Lung microvascular endothelial cell (primary cell): Measurements from ENCODE around the gene RAB29. TPM values are rescaled to one million over a fixed set of nuclear protein-coding genes. Genes with fewer than 3 reads are reported as not detected.
"Not testable (repeated sequence)": the region's sequence is repeated elsewhere in the genome, so short reads cannot be mapped to it uniquely, and the experiment has no call there.

Experiments
- DNase-seq, 2 donors: peaks; one replicate each; pipeline versions ENCODE4 v3.0.0 to v3.0.0-alpha.2; 2010; ENCODE audit warnings: low read depth in 2 of 2
- total RNA-seq: library from RNA; depleted of rRNA; stranded (reverse); fragments of >200 nt; gene quantifications from 2 replicates; pipeline ENCODE4 v1.2.1, GENCODE V29; 2014

Gene RAB29
- total RNA-seq, 1 donor from 2014 or later = 20.4 TPM

- DNase-seq = no peak
These were observed 48.6 kb downstream of the RAB29 start for GRCh38 chr1:205726619-205727125.

GRCh38 chr1:205725514-205725913 lies 49.8 kb downstream of the RAB29 start:
- DNase-seq = no peak

GRCh38 chr1:205720740-205721139 lies 54.5 kb downstream of the RAB29 start:
- not testable (repeated sequence) for DNase-seq

- no peak for DNase-seq
These were observed 55.5 kb downstream of the RAB29 start for GRCh38 chr1:205719762-205720161.

GRCh38 chr1:205719015-205719414 lies 56.3 kb downstream of the RAB29 start:
- DNase-seq = no peak

Other genes with a start within 250 kb of the RAB29 start
- gene ELK4, start 143.5 kb downstream of the RAB29 start, total RNA-seq = 26.4 and 27.0 TPM in 2 replicates
- gene SLC45A3, start 95.0 kb downstream of the RAB29 start, total RNA-seq = 20.3 and 64.7 TPM in 2 replicates
- gene NUCKS1, start 25.3 kb downstream of the RAB29 start, total RNA-seq = 74.2 and 103 TPM in 2 replicates
- 6.8 and 20.0 TPM in 2 replicates for gene SLC41A1, start 37.7 kb upstream of the RAB29 start, total RNA-seq
- under 0.01 TPM in 1 of 2 replicates, not detected in the other for gene PM20D1, start 74.7 kb upstream of the RAB29 start, total RNA-seq
- not detected in 2 replicates for gene SLC26A9, start 168.0 kb upstream of the RAB29 start, total RNA-seq
- not detected in 2 replicates for gene RAB7B, start 227.9 kb upstream of the RAB29 start, total RNA-seq
- not detected in 2 replicates for gene CTSE, start 248.4 kb upstream of the RAB29 start, total RNA-seq